ENCODE results near the gene CFAP46. TPM values are rescaled to one million over a fixed set of nuclear protein-coding genes. Genes with fewer than 3 reads are reported as not detected.

Gene CFAP46
- total RNA-seq, 2 experiments from 2014 or later: 0.34 TPM; not detected in 1

- H3K9me3 Mint-ChIP-seq: no peaks in the 10 kb centered on the region
- POLR2A ChIA-PET: no interaction called here
- no peak overlapping the region for H3K4me3 Mint-ChIP-seq
- no peak for TF ChIP-seq CTCF (IDR thresholded peaks at IDR 0.05)
- CTCF ChIA-PET: no interaction called here
- intact Hi-C loops (cut with micrococcal nuclease): no loop called here
- ATAC-seq (no peak), DNase-seq (no peak)
- H3K4me1 Mint-ChIP-seq (ENCODE audit: low read depth): peaks cover 3% of the 10 kb centered on the region
- peaks cover 2% of the 10 kb centered on the region for H3K27me3 Mint-ChIP-seq
- no peak overlapping the region for H3K27ac Mint-ChIP-seq
- no peaks in the 10 kb centered on the region for H3K36me3 Mint-ChIP-seq (ENCODE audit: low read depth)
Observed at GRCh38 chr10:132858121-132859081, 84.0 kb downstream of the CFAP46 start.

GRCh38 chr10:132856869-132857524 lies 85.4 kb downstream of the CFAP46 start:
- ATAC-seq: no peak
- Mint-ChIP-seq H3K9me3 (no peaks in the 10 kb centered on the region), H3K36me3 (ENCODE audit: low read depth) (no peaks in the 10 kb centered on the region), H3K4me3 (no peak overlapping the region), H3K27me3 (peaks cover 2% of the 10 kb centered on the region), H3K27ac (no peak overlapping the region), H3K4me1 (ENCODE audit: low read depth) (no peaks in the 10 kb centered on the region)
- no peak for DNase-seq
- TF ChIP-seq CTCF (IDR thresholded peaks at IDR 0.05): no peak
- CTCF ChIA-PET: no interaction called here
- POLR2A ChIA-PET: no interaction called here
- intact Hi-C loops (cut with micrococcal nuclease): no loop called here

- Mint-ChIP-seq H3K4me3 (no peak overlapping the region), H3K27ac (no peak overlapping the region), H3K9me3 (no peaks in the 10 kb centered on the region), H3K36me3 (ENCODE audit: low read depth) (no peaks in the 10 kb centered on the region), H3K27me3 (peaks cover 2% of the 10 kb centered on the region), H3K4me1 (ENCODE audit: low read depth) (no peaks in the 10 kb centered on the region)
- DNase-seq (no peak), ATAC-seq (no peak)
- intact Hi-C loops (cut with micrococcal nuclease): no loop called here
- CTCF ChIA-PET: no interaction called here
- POLR2A ChIA-PET: no interaction called here
- no peak for TF ChIP-seq CTCF (IDR thresholded peaks at IDR 0.05)
Observed at GRCh38 chr10:132855889-132856288, 86.5 kb downstream of the CFAP46 start.

- DNase-seq (no peak), ATAC-seq (no peak)
- peaks cover 10% of the 10 kb centered on the region for H3K4me1 Mint-ChIP-seq (ENCODE audit: low read depth)
- no peak overlapping the region for H3K4me3 Mint-ChIP-seq
- intact Hi-C loops (cut with micrococcal nuclease): no loop called here
- CTCF ChIA-PET: no interaction called here
- H3K9me3 Mint-ChIP-seq: no peaks in the 10 kb centered on the region
- no peak overlapping the region for H3K27ac Mint-ChIP-seq
- POLR2A ChIA-PET: no interaction called here
- no peaks in the 10 kb centered on the region for H3K36me3 Mint-ChIP-seq (ENCODE audit: low read depth)
- no peak for TF ChIP-seq CTCF (IDR thresholded peaks at IDR 0.05)
- no peaks in the 10 kb centered on the region for H3K27me3 Mint-ChIP-seq
Observed at GRCh38 chr10:132851451-132851850, 90.9 kb downstream of the CFAP46 start.

- Mint-ChIP-seq H3K36me3 (ENCODE audit: low read depth) (no peaks in the 10 kb centered on the region), H3K4me1 (ENCODE audit: low read depth) (peaks cover 10% of the 10 kb centered on the region), H3K27me3 (no peaks in the 10 kb centered on the region), H3K27ac (no peak overlapping the region), H3K9me3 (no peaks in the 10 kb centered on the region), H3K4me3 (no peak overlapping the region)
- ATAC-seq (no peak), DNase-seq (no peak)
- intact Hi-C loops (cut with micrococcal nuclease): no loop called here
- ChIA-PET POLR2A (no interaction called here), CTCF (interaction anchor here (1.0 kb wide), 1 partner anchor 197 kb away, joined by 3 read pairs; no protein-coding TSS in a partner anchor)
- no peak for TF ChIP-seq CTCF (IDR thresholded peaks at IDR 0.05)
Observed at GRCh38 chr10:132850896-132851295, 91.5 kb downstream of the CFAP46 start.

All from activated CD8-positive, alpha-beta T cell treated with anti-CD3 and anti-CD28 coated beads for 36 hours (primary cell).